ENCODE measurements around the gene CARS1. TPM values are rescaled to one million over a fixed set of nuclear protein-coding genes. Genes with fewer than 3 reads are reported as not detected.

The CARS1 gene
- total and polyA plus RNA-seq, 2 experiments from 2014 or later: 72.9 to 95.9 TPM

DNA sequence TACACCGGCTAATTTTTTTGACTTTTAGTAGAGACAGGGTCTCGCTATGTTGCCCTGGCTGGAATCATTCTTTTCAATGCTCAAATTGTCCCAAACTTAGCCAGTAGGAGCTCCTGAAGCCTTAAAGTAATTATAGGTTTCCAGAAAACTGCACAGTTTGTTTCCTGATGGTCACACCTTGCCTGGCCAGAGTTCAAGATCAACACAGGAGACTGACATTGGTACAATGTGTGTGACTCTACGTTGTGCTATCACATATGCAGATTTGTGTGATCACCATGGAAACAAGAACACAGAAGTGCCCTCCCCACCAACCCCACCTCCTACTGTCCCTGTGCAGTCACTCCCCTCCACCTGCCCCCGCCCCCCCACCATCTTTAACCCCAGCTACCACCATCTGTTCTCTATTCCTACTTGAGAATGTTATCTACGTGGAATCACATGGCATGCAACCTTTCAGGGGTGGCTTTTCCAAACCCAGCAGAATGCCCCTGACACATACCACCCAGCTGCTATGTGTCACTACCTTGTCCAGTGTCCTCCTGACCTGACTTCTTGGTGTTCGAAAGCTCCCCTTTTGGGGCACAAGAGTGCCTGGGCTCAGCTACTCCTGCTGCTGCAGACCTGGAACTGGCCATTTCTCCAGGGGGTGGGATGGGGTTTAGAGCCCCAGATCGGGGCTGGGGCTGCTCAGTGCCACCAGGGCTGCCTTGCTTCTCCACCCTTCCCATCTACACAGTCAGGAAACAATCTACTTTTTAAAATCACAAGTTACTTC lies 59.0 kb downstream of the CARS1 start:
- no peak overlapping the region for H3K4me3 Mint-ChIP-seq
- Histone ChIP-seq H3K4me1 (ENCODE audit: insufficient read depth) (peaks cover 2% of the 10 kb centered on the region), H3K27me3 (ENCODE audit: insufficient read depth) (no peaks in the 10 kb centered on the region), H3F3A (replicated peaks; ENCODE audit: low read depth) (0 out of 2 replicates have a peak, but pooled peaks cover 10% of the 10 kb centered on the region), H4K20me1 (replicated peaks; ENCODE audit: insufficient read depth) (no peaks in the 10 kb centered on the region; the same call in 1 of the 2 replicates), H3K4me3 (no peak overlapping the region), H2AFZ (no peak overlapping the region), H3K27ac (ENCODE audit: low read depth) (no peak overlapping the region), H3K36me3 (ENCODE audit: insufficient read depth) (peaks cover 10% of the 10 kb centered on the region), H3K9me2 (ENCODE audit: insufficient read depth) (no peaks in the 10 kb centered on the region), H3K4me2 (no peak overlapping the region), H3K79me2 (replicated peaks; ENCODE audit: insufficient read depth) (no peaks in the 10 kb centered on the region)
- no peak overlapping the region for H3K27ac Mint-ChIP-seq
- no peaks in the 10 kb centered on the region for H3K9me3 Mint-ChIP-seq
- H3K27me3 Mint-ChIP-seq (ENCODE audit: insufficient read depth, low read depth, poor library complexity): peaks cover 8% of the 10 kb centered on the region
- DNase-seq (ENCODE audit: low spot score): no peak
- peaks cover 3% of the 10 kb centered on the region; the same call in 2 of the 3 replicates for H3K4me1 Mint-ChIP-seq
- peaks cover 37% of the 10 kb centered on the region for H3K36me3 Mint-ChIP-seq (ENCODE audit: low read depth)
- TF ChIP-seq, protein P1, sequence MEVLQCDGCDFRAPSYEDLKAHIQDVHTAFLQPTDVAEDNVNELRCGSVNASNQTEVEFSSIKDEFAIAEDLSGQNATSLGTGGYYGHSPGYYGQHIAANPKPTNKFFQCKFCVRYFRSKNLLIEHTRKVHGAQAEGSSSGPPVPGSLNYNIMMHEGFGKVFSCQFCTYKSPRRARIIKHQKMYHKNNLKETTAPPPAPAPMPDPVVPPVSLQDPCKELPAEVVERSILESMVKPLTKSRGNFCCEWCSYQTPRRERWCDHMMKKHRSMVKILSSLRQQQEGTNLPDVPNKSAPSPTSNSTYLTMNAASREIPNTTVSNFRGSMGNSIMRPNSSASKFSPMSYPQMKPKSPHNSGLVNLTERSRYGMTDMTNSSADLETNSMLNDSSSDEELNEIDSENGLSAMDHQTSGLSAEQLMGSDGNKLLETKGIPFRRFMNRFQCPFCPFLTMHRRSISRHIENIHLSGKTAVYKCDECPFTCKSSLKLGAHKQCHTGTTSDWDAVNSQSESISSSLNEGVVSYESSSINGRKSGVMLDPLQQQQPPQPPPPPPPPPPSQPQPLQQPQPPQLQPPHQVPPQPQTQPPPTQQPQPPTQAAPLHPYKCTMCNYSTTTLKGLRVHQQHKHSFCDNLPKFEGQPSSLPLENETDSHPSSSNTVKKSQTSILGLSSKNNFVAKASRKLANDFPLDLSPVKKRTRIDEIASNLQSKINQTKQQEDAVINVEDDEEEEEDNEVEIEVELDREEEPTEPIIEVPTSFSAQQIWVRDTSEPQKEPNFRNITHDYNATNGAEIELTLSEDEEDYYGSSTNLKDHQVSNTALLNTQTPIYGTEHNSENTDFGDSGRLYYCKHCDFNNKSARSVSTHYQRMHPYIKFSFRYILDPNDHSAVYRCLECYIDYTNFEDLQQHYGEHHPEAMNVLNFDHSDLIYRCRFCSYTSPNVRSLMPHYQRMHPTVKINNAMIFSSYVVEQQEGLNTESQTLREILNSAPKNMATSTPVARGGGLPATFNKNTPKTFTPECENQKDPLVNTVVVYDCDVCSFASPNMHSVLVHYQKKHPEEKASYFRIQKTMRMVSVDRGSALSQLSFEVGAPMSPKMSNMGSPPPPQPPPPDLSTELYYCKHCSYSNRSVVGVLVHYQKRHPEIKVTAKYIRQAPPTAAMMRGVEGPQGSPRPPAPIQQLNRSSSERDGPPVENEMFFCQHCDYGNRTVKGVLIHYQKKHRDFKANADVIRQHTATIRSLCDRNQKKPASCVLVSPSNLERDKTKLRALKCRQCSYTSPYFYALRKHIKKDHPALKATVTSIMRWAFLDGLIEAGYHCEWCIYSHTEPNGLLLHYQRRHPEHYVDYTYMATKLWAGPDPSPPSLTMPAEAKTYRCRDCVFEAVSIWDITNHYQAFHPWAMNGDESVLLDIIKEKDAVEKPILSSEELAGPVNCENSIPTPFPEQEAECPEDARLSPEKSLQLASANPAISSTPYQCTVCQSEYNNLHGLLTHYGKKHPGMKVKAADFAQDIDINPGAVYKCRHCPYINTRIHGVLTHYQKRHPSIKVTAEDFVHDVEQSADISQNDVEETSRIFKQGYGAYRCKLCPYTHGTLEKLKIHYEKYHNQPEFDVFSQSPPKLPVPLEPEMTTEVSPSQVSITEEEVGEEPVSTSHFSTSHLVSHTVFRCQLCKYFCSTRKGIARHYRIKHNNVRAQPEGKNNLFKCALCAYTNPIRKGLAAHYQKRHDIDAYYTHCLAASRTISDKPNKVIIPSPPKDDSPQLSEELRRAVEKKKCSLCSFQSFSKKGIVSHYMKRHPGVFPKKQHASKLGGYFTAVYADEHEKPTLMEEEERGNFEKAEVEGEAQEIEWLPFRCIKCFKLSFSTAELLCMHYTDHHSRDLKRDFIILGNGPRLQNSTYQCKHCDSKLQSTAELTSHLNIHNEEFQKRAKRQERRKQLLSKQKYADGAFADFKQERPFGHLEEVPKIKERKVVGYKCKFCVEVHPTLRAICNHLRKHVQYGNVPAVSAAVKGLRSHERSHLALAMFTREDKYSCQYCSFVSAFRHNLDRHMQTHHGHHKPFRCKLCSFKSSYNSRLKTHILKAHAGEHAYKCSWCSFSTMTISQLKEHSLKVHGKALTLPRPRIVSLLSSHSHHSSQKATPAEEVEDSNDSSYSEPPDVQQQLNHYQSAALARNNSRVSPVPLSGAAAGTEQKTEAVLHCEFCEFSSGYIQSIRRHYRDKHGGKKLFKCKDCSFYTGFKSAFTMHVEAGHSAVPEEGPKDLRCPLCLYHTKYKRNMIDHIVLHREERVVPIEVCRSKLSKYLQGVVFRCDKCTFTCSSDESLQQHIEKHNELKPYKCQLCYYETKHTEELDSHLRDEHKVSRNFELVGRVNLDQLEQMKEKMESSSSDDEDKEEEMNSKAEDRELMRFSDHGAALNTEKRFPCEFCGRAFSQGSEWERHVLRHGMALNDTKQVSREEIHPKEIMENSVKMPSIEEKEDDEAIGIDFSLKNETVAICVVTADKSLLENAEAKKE (CRISPR knock-in tag; IDR thresholded peaks at IDR 0.05): no peak
- TF ChIP-seq, protein P2, sequence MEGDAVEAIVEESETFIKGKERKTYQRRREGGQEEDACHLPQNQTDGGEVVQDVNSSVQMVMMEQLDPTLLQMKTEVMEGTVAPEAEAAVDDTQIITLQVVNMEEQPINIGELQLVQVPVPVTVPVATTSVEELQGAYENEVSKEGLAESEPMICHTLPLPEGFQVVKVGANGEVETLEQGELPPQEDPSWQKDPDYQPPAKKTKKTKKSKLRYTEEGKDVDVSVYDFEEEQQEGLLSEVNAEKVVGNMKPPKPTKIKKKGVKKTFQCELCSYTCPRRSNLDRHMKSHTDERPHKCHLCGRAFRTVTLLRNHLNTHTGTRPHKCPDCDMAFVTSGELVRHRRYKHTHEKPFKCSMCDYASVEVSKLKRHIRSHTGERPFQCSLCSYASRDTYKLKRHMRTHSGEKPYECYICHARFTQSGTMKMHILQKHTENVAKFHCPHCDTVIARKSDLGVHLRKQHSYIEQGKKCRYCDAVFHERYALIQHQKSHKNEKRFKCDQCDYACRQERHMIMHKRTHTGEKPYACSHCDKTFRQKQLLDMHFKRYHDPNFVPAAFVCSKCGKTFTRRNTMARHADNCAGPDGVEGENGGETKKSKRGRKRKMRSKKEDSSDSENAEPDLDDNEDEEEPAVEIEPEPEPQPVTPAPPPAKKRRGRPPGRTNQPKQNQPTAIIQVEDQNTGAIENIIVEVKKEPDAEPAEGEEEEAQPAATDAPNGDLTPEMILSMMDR (conservative IDR thresholded peaks at IDR 0.05; ENCODE audit: low read depth in 2 of 2): no peak
- TF ChIP-seq, protein P3, sequence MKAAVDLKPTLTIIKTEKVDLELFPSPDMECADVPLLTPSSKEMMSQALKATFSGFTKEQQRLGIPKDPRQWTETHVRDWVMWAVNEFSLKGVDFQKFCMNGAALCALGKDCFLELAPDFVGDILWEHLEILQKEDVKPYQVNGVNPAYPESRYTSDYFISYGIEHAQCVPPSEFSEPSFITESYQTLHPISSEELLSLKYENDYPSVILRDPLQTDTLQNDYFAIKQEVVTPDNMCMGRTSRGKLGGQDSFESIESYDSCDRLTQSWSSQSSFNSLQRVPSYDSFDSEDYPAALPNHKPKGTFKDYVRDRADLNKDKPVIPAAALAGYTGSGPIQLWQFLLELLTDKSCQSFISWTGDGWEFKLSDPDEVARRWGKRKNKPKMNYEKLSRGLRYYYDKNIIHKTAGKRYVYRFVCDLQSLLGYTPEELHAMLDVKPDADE (IDR thresholded peaks at IDR 0.05): no peak
- TF ChIP-seq EZH2phosphoT487 (IDR thresholded peaks at IDR 0.05; ENCODE audit: unreplicated experiment) (no peak), ZNF331 (CRISPR knock-in tag; IDR thresholded peaks at IDR 0.05; ENCODE audit: low read depth) (no peak), JUNB (IDR thresholded peaks at IDR 0.05; ENCODE audit: unreplicated experiment) (no peak), POLR2AphosphoS5 (IDR thresholded peaks at IDR 0.05; ENCODE audit: low read depth) (no peak), STAT1 (IDR thresholded peaks at IDR 0.05; ENCODE audit: unreplicated experiment) (no peak), CREB1 (CRISPR knock-in tag; IDR thresholded peaks at IDR 0.05; ENCODE audit: low read depth) (no peak), EZH2 (IDR thresholded peaks at IDR 0.05; ENCODE audit: low read depth, unreplicated experiment) (no peak)
- TF ChIP-seq, protein P4, sequence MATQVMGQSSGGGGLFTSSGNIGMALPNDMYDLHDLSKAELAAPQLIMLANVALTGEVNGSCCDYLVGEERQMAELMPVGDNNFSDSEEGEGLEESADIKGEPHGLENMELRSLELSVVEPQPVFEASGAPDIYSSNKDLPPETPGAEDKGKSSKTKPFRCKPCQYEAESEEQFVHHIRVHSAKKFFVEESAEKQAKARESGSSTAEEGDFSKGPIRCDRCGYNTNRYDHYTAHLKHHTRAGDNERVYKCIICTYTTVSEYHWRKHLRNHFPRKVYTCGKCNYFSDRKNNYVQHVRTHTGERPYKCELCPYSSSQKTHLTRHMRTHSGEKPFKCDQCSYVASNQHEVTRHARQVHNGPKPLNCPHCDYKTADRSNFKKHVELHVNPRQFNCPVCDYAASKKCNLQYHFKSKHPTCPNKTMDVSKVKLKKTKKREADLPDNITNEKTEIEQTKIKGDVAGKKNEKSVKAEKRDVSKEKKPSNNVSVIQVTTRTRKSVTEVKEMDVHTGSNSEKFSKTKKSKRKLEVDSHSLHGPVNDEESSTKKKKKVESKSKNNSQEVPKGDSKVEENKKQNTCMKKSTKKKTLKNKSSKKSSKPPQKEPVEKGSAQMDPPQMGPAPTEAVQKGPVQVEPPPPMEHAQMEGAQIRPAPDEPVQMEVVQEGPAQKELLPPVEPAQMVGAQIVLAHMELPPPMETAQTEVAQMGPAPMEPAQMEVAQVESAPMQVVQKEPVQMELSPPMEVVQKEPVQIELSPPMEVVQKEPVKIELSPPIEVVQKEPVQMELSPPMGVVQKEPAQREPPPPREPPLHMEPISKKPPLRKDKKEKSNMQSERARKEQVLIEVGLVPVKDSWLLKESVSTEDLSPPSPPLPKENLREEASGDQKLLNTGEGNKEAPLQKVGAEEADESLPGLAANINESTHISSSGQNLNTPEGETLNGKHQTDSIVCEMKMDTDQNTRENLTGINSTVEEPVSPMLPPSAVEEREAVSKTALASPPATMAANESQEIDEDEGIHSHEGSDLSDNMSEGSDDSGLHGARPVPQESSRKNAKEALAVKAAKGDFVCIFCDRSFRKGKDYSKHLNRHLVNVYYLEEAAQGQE (IDR thresholded peaks at IDR 0.05; ENCODE audit: unreplicated experiment): no peak
- ATAC-seq: no peak

All from GM23338 (cell line).